K562 (cell line): ENCODE results near the gene RXYLT1. TPM values are rescaled to one million over a fixed set of nuclear protein-coding genes. Genes with fewer than 3 reads are reported as not detected.

Experiments used
- ATAC-seq: fragments of 200-7000 bp; cut with Tn5 transposase; 3 replicates; pipeline ENCODE4 v1.9.1; 2020; ENCODE audit warnings: moderate library complexity
- BruUV-seq: library from RNA; stranded (reverse); fragments of 400-500 nt; replicated peaks from 2 replicates; lab custom pipeline; 2021; lab: Mats Ljungman, UMichigan
- CTCF ChIA-PET: fragments of 300-600 bp; formaldehyde crosslinking; extraction: SDS; loops from one replicate; lab custom pipeline; 2021; ENCODE audit warnings: low intra/inter-chr PET ratio; lab: Yijun Ruan, JAX
- POLR2A ChIA-PET: fragments of 300-600, 350-650 bp; sonication (Branson Sonifier 250); formaldehyde crosslinking; extraction: SDS; loops from one replicate; lab custom pipeline; 2021; ENCODE audit warnings: antibody characterized with exemption, inconsistent platforms; lab: Yijun Ruan, JAX
- DNase-seq, 4 experiments: peaks; one replicate each; pipeline versions ENCODE4 v3.0.0 to v3.0.0-alpha.2; 2011 to 2018; ENCODE audit warnings: low spot score in 3 of 4, mixed read lengths in 3 of 4; ENCODE audit errors: extremely low read depth in 1 of 4
- FAIRE-seq: peaks from 2 replicates; lab custom pipeline; 2011; peaks lifted over from hg19 to GRCh38; lab: Jason Lieb, UNC
- H2AFZ ChIP-seq: 2 replicates; pipeline ENCODE4 v1.6.0; 2011; ENCODE audit warnings: low read depth, low read length, control low read depth, inconsistent platforms
- H3K27ac ChIP-seq: fragments of 200-600 bp; 3 replicates; pipeline ENCODE4 v1.8.0; 2011; ENCODE audit warnings: low read depth, mild to moderate bottlenecking, control low read depth, inconsistent platforms, low read length, moderate library complexity, mixed read lengths; ENCODE audit errors: extremely low read depth
- H3K27me3 ChIP-seq, 2 experiments: fragments of 300-600 bp in 1 of 2; 2 replicates in 1 of 2; 3 replicates in 1 of 2; pipeline versions ENCODE4 v1.6.0 to v1.8.0; 2011; ENCODE audit warnings: inconsistent platforms in 2 of 2, low read length in 2 of 2, mild to moderate bottlenecking in 1 of 2, mixed read lengths in 1 of 2, moderate library complexity in 1 of 2; ENCODE audit not compliant: control insufficient read depth in 2 of 2, insufficient read depth in 2 of 2
- H3K36me3 ChIP-seq: fragments of 300-600 bp; 3 replicates; pipeline ENCODE4 v1.8.0; 2011; ENCODE audit warnings: mild to moderate bottlenecking, low read length, inconsistent platforms; ENCODE audit not compliant: control insufficient read depth, insufficient read depth
- H3K4me1 ChIP-seq, 2 experiments: fragments of 200-600 bp in 1 of 2; replicated peaks in 1 of 2; 2 replicates in 1 of 2; 3 replicates in 1 of 2; pipeline versions ENCODE4 v1.5.1 to v1.8.0; 2011; ENCODE audit warnings: inconsistent platforms in 2 of 2, low read length in 2 of 2, mild to moderate bottlenecking in 1 of 2, mixed read lengths in 1 of 2, moderate library complexity in 1 of 2; ENCODE audit not compliant: control insufficient read depth in 2 of 2, insufficient read depth in 2 of 2
- H3K4me2 ChIP-seq: 2 replicates; pipeline ENCODE4 v1.6.1; 2011; ENCODE audit warnings: low read length, control low read depth, inconsistent platforms, mixed read lengths; ENCODE audit not compliant: insufficient read depth
- H3K4me3 ChIP-seq: fragments of 200-600 bp; sonication (generic), shearing (Covaris generic); 2 replicates; pipeline ENCODE4 v1.5.1; 2016; ENCODE audit warnings: control low read depth, inconsistent platforms
- H3K79me2 ChIP-seq: fragments of 200-600 bp; 3 replicates; pipeline ENCODE4 v1.8.0; 2011; ENCODE audit warnings: low read length, inconsistent platforms; ENCODE audit not compliant: control insufficient read depth, insufficient read depth
- H3K9ac ChIP-seq, 2 experiments: 2 replicates each; pipeline versions ENCODE4 v1.6.0 to v1.6.1; 2011; ENCODE audit warnings: low read depth in 2 of 2, low read length in 2 of 2, control low read depth in 1 of 2, inconsistent platforms in 1 of 2, mild to moderate bottlenecking in 1 of 2, mixed read lengths in 1 of 2; ENCODE audit not compliant: insufficient read depth in 1 of 2
- H3K9me1 ChIP-seq: one replicate; pipeline ENCODE4 v1.6.0; 2011; ENCODE audit warnings: inconsistent platforms, mild to moderate bottlenecking, low read length, moderate library complexity; ENCODE audit not compliant: control insufficient read depth, insufficient read depth
- H3K9me3 ChIP-seq: replicated peaks from 2 replicates; pipeline ENCODE4 v1.5.1; 2011; ENCODE audit warnings: low read depth, low read length, inconsistent platforms; ENCODE audit not compliant: control insufficient read depth, insufficient read depth
- H4K20me1 ChIP-seq: replicated peaks from 2 replicates; pipeline ENCODE4 v1.6.1; 2011; ENCODE audit warnings: low read length, inconsistent platforms, mixed read lengths; ENCODE audit not compliant: control insufficient read depth, insufficient read depth
- ATF7 ChIP-seq: fragments of 450-650 bp; IDR thresholded peaks from 2 replicates; pipeline ENCODE4 v1.7.1; 2014; ENCODE audit warnings: mild to moderate bottlenecking, moderate library complexity
- ESRRB ChIP-seq: fragments of 250-450 bp; sonication (Bioruptor Pico); IDR thresholded peaks from 2 replicates; pipeline ENCODE4 v1.5.0; 2020; ENCODE audit warnings: mild to moderate bottlenecking, moderate library complexity, borderline replicate concordance
- KDM1A ChIP-seq, 2 experiments: fragments of 450-650 bp; IDR thresholded peaks; 2 replicates each; pipeline ENCODE4 v1.6.1; 2016; ENCODE audit warnings: mild to moderate bottlenecking in 2 of 2
- KLF13 ChIP-seq: fragments of 450-650 bp; IDR thresholded peaks from 2 replicates; pipeline ENCODE4 v1.6.1; 2016; ENCODE audit warnings: missing genetic modification characterization, low read depth, mild to moderate bottlenecking, missing compliant biosample characterization, moderate library complexity, borderline replicate concordance
- MTA1 ChIP-seq: fragments of 450-650 bp; IDR thresholded peaks from 2 replicates; pipeline ENCODE4 v1.6.1; 2017; ENCODE audit warnings: borderline replicate concordance
- NFE2 ChIP-seq: IDR thresholded peaks from 2 replicates; pipeline ENCODE4 v1.6.1; 2014; ENCODE audit warnings: antibody characterized with exemption, low read depth
- PHB ChIP-seq: fragments of 250-450 bp; sonication (Bioruptor Pico); IDR thresholded peaks from 2 replicates; pipeline ENCODE4 v1.5.0; 2021
- POLR2A ChIP-seq: fragments of 450-650 bp; conservative IDR thresholded peaks from 2 replicates; pipeline ENCODE4 v1.6.1; 2016
- SMAD1 ChIP-seq: fragments of 150-350 bp; IDR thresholded peaks from 2 replicates; pipeline ENCODE4 v1.6.1; 2014; ENCODE audit warnings: low read length, low read depth; ENCODE audit not compliant: partially characterized antibody
- SMARCA4 ChIP-seq: fragments of 450-650 bp; IDR thresholded peaks from 2 replicates; pipeline ENCODE4 v1.6.1; 2016
- ZKSCAN3 ChIP-seq: fragments of 250-450 bp; sonication (Bioruptor Pico); IDR thresholded peaks from 2 replicates; pipeline ENCODE4 v1.4.0; 2020
- ZNF79 ChIP-seq: fragments of 250-450 bp; sonication (Bioruptor Pico); IDR thresholded peaks from 2 replicates; pipeline ENCODE4 v1.4.0; 2020; ENCODE audit warnings: low read depth, mild to moderate bottlenecking, moderate library complexity
- WGBS: fragments of 100-300 bp; shearing (Covaris generic); methylation state at CpG from one replicate; pipeline ENCODE4 v1.1.6; 2016; ENCODE audit warnings: low coverage, mixed read lengths; ENCODE audit not compliant: insufficient coverage; ENCODE audit errors: missing lambda C conversion rate; 5-methylcytosine and 5-hydroxymethylcytosine counted together
- in situ Hi-C: fragments of 300-500 bp; cut with MboI; formaldehyde crosslinking; loops from 4 replicates; pipeline ENCODE4 v1.15.0; 2018; ENCODE audit warnings: inconsistent platforms, mixed read lengths
- intact Hi-C: fragments of 100-400 bp; cut with micrococcal nuclease; formaldehyde crosslinking; loops from 2 replicates; pipeline ENCODE4 v1.14.2; 2022
- polyA plus RNA-seq, 8 experiments: library from polyadenylated mRNA; depleted of rRNA in 4 of 8; stranded (reverse) in 5 of 8; unstranded in 3 of 8; fragments of >200 nt; fragmentation: Nextera tagmentation in 2 of 8; fragmentation: Illumina TruSeq in 1 of 8; extraction: Ambion mirVana in 2 of 8; extraction: Trizol in 1 of 8; gene quantifications; 2 replicates each; pipeline versions ENCODE4 v1.2.1 to v1.2.3, GENCODE V29; 2011 to 2014; ENCODE audit warnings: inconsistent platforms in 1 of 8, missing spikeins in 1 of 8
- total RNA-seq, 7 experiments: library from RNA; depleted of rRNA in 6 of 7; stranded (reverse); fragments of >200 nt in 6 of 7; fragmentation: Illumina TruSeq in 2 of 7; extraction: Trizol in 2 of 7; gene quantifications; 2 replicates each; pipeline versions ENCODE4 v1.2.1 to v1.2.3, GENCODE V29; 2011 to 2021; ENCODE audit warnings: low replicate concordance in 1 of 7
- TF ChIP-seq, protein P1 (sequence below): fragments of 250-450 bp; sonication (Bioruptor Pico); IDR thresholded peaks from 2 replicates; pipeline ENCODE4 v1.5.0; 2021; ENCODE audit warnings: mild to moderate bottlenecking, moderate library complexity
- TF ChIP-seq, protein P2 (sequence below): fragments of 450-650 bp; IDR thresholded peaks from 2 replicates; pipeline ENCODE4 v1.6.1; 2017; ENCODE audit warnings: antibody characterized with exemption
- TF ChIP-seq, protein P3 (sequence below), 2 experiments: fragments of 450-650 bp; IDR thresholded peaks; 2 replicates each; pipeline ENCODE4 v1.6.1; 2016

RXYLT1 gene
- total and polyA plus RNA-seq, 9 of the 15 experiments (the other 6 are each of a cell fraction or from before 2014, with no cell fraction given), result 6.7 to 26.5 (median 20.9) TPM

DNA sequence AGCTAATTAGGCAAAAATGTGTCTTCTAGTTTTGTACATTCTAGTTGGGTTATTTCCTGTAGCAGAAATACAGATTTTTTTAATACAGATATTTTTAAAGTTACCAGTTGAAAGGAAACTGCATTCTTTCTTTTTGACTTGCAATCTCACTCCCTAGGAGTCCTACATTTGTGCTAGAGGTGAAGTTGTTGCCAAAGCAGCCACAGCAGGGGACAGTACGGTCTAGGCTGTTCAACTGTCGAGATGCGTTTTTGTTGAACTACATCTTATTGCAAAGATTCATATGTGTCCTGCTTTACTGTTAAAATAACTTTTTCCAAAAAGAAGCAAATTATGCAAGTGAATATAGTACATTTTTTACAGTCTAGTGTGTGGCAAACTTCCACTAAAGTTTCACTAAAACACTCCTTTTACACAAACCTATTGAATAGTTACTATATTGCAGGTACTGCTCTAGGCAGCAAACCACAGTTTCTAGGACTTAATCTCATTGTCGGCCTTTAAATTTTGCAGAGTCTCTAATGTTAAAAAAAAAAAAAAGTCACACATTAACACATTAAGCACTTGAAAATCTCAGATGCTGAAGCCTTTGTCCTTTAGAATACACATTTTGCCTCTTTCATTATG, 34.5 kb downstream of the RXYLT1 start:
- H2AFZ ChIP-seq, result no peak overlapping the region
- H4K20me1 ChIP-seq, result no peaks in the 10 kb centered on the region
- ChIA-PET POLR2A (no interaction called here), CTCF (no interaction called here)
- no peaks in the 10 kb centered on the region for H3K9me1 ChIP-seq
- BruUV-seq, result no TSS peak
- 7% methylated on average over 4 of the region's 4 CpGs for WGBS
- H3K27me3 ChIP-seq, result peaks cover 0 to 11% of the 10 kb centered on the region in 2 experiments; a peak in 2 of 5 replicates
- DNase-seq (no peak), ATAC-seq (no peak), FAIRE-seq (no peak)
- in situ Hi-C loops, result loop anchor here (25.0 kb wide), 1 partner anchor 402 kb away; no protein-coding TSS in a partner anchor
- intact Hi-C loops, result no loop called here
- H3K4me1 ChIP-seq, result no peaks in the 10 kb centered on the region
- H3K4me2 ChIP-seq, result no peak overlapping the region
- no peak overlapping the region for H3K4me3 ChIP-seq
- no peak overlapping the region for H3K9ac ChIP-seq
- H3K79me2 ChIP-seq, result no peaks in the 10 kb centered on the region
- no peaks in the 10 kb centered on the region for H3K9me3 ChIP-seq
- H3K36me3 ChIP-seq, result no peaks in the 10 kb centered on the region
- no peak overlapping the region for H3K27ac ChIP-seq
- TF ChIP-seq, protein P1, sequence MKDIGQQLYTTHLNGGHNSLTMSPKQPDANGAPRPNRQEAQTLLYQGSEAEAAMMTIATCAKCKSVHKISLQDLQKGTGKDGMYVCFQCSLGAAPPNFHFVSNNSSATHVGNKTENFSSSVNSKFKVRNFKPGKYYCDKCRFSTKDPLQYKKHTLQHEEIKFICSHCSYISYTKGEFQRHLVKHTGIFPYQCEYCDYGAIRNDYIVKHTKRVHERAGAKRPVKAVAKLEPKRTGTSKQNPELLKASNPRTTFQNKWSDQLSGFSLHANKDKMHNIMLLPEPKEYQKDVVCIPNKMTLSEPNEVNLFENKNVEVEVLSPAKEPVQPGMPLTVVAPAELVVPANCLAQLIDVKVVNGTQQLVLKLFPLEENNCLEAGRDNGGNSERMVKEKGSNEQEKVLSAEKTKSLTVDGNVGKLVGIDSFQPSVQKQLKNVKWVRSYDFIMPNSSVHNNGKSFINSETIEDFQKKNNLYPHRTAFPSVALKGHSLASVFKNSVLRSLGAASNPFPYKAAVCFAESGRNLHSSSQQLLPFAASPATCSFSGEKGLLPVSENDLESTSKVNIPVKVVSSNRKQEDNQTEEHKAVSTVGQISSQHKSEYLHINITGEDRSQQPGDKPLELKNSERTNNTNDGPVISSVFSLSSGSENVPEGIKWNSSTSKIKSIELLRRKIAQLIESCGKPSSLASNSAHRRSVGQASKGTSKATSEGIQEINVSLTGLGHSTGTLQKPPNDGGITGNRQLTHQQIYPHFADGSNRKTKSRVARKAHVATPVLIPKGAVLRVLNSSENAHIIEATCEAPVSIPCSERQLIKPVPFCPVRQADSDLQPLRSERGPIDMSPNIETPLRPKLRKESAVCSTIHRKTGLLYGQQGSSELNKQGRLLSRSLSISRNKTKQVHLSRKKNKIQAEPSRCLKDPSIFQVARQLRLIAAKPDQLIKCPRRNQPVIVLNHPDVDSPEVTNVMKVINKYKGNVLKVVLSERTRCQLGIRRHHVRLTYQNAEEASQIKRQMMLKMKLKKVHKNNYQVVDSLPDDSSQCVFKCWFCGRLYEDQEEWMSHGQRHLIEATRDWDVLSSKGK, result no peak
- TF ChIP-seq POLR2A (no peak), ZKSCAN3 (no peak), ESRRB (CRISPR knock-in tag) (no peak), SMAD1 (no peak), SMARCA4 (no peak), ZNF79 (CRISPR knock-in tag) (no peak), NFE2 (no peak), KLF13 (tag) (no peak), MTA1 (no peak), KDM1A (IDR thresholded peaks at IDR 0.05) (no peak), PHB (CRISPR knock-in tag) (no peak), ATF7 (no peak)
- TF ChIP-seq, protein P2, sequence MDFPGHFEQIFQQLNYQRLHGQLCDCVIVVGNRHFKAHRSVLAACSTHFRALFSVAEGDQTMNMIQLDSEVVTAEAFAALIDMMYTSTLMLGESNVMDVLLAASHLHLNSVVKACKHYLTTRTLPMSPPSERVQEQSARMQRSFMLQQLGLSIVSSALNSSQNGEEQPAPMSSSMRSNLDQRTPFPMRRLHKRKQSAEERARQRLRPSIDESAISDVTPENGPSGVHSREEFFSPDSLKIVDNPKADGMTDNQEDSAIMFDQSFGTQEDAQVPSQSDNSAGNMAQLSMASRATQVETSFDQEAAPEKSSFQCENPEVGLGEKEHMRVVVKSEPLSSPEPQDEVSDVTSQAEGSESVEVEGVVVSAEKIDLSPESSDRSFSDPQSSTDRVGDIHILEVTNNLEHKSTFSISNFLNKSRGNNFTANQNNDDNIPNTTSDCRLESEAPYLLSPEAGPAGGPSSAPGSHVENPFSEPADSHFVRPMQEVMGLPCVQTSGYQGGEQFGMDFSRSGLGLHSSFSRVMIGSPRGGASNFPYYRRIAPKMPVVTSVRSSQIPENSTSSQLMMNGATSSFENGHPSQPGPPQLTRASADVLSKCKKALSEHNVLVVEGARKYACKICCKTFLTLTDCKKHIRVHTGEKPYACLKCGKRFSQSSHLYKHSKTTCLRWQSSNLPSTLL, result no peak
- TF ChIP-seq, protein P3, sequence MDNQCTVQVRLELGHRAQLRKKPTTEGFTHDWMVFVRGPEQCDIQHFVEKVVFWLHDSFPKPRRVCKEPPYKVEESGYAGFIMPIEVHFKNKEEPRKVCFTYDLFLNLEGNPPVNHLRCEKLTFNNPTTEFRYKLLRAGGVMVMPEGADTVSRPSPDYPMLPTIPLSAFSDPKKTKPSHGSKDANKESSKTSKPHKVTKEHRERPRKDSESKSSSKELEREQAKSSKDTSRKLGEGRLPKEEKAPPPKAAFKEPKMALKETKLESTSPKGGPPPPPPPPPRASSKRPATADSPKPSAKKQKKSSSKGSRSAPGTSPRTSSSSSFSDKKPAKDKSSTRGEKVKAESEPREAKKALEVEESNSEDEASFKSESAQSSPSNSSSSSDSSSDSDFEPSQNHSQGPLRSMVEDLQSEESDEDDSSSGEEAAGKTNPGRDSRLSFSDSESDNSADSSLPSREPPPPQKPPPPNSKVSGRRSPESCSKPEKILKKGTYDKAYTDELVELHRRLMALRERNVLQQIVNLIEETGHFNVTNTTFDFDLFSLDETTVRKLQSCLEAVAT (IDR thresholded peaks at IDR 0.05), result no peak
